ENCODE results near the gene NSMCE1.
A peak's percentile ranks its signal among the peaks of the same experiment; 100 is the strongest.
"Not testable (repeated sequence)": the region's sequence is repeated elsewhere in the genome, so short reads cannot be mapped to it uniquely, and the experiment has no call there.

NSMCE1 gene

GRCh38 chr16:27269300-27270150, 953 bp upstream of the NSMCE1 start:
- no peak for DNase-seq (ENCODE audit: low spot score)

GRCh38 chr16:27267037-27267677, 1.4 kb downstream of the NSMCE1 start:
- no peak for DNase-seq (ENCODE audit: low spot score)

- DNase-seq (ENCODE audit: low spot score): no peak
Observed at GRCh38 chr16:27265982-27266381, 2.6 kb downstream of the NSMCE1 start.

GRCh38 chr16:27264151-27264550, 4.4 kb downstream of the NSMCE1 start:
- DNase-seq (ENCODE audit: low spot score): no peak

GRCh38 chr16:27262904-27263423, 5.6 kb downstream of the NSMCE1 start:
- DNase-seq (ENCODE audit: low spot score): not testable (repeated sequence)

GRCh38 chr16:27259710-27260109, 8.9 kb downstream of the NSMCE1 start:
- no peak for DNase-seq (ENCODE audit: low spot score)

GRCh38 chr16:27258241-27258734, 10.3 kb downstream of the NSMCE1 start:
- DNase-seq (ENCODE audit: low spot score): no peak

- DNase-seq (ENCODE audit: low spot score): no peak
Observed at GRCh38 chr16:27257271-27257670, 11.3 kb downstream of the NSMCE1 start.

GRCh38 chr16:27256861-27257260, 11.7 kb downstream of the NSMCE1 start:
- no peak for DNase-seq (ENCODE audit: low spot score)

GRCh38 chr16:27254262-27254811, 14.2 kb downstream of the NSMCE1 start:
- no peak for DNase-seq (ENCODE audit: low spot score)

GRCh38 chr16:27253526-27253930, 15.0 kb downstream of the NSMCE1 start:
- peak; percentile 93 for DNase-seq (ENCODE audit: low spot score)

- DNase-seq (ENCODE audit: low spot score): no peak
Observed at GRCh38 chr16:27252206-27252585, 16.4 kb downstream of the NSMCE1 start.

- peak; percentile 73 for DNase-seq (ENCODE audit: low spot score)
Observed at GRCh38 chr16:27251541-27252205, 16.9 kb downstream of the NSMCE1 start.

GRCh38 chr16:27248886-27249285, 19.7 kb downstream of the NSMCE1 start:
- DNase-seq (ENCODE audit: low spot score): not testable (repeated sequence)

GRCh38 chr16:27248036-27248435, 20.5 kb downstream of the NSMCE1 start:
- no peak for DNase-seq (ENCODE audit: low spot score)

- not testable (repeated sequence) for DNase-seq (ENCODE audit: low spot score)
Observed at GRCh38 chr16:27247076-27247475, 21.5 kb downstream of the NSMCE1 start.

- no peak for DNase-seq (ENCODE audit: low spot score)
Observed at GRCh38 chr16:27246439-27246838, 22.1 kb downstream of the NSMCE1 start.

- no peak for DNase-seq (ENCODE audit: low spot score)
Observed at GRCh38 chr16:27245276-27246172, 23.0 kb downstream of the NSMCE1 start.

GRCh38 chr16:27244363-27244755, 24.2 kb downstream of the NSMCE1 start:
- DNase-seq (ENCODE audit: low spot score): no peak

GRCh38 chr16:27243725-27244362, 24.7 kb downstream of the NSMCE1 start:
- DNase-seq (ENCODE audit: low spot score): no peak

Measured in COLO829 (cell line).